ENCODE data around the gene GNAO1. TPM values are rescaled to one million over a fixed set of nuclear protein-coding genes. Genes with fewer than 3 reads are reported as not detected.

Gene GNAO1
- polyA plus RNA-seq, 1 of the 3 experiments (the other 2 are of a cell fraction) = 0.30 TPM

DNA sequence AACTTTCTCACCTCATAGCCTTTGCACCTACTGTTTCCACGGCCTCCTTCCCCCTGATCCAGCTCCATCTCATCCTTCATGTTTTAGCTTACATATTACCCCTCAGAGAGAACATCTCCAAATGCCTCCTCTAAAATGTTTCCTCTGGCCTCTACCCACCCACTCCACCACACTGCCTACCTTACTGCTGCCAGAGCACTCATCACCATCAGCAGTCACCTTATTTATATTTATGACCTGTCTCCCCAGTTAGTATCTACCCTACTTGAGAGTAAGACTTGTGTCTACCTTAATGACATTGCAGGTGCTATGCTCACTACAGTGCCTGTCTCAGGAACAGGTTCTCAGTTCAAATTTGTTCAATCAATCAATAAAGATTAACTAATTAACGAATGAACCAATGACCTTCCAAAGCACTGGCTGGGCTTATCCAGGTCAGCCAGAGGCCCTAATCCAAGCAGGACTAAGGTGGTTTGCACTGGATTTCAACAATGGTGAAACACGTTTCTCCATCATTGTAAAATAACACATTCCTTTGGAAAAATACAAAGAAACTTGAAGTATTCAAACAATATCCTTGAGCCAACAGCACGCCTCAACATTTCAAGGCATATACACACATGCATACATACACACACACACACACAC lies 192.9 kb downstream of the GNAO1 start:
- POLR2A ChIA-PET = no interaction called here
- Histone ChIP-seq H3K27ac (ENCODE audit: low read depth in 2 of 2, low read length in 1 of 2) (no peak overlapping the region), H2AFZ (ENCODE audit: low read depth) (no peak overlapping the region), H3K79me2 (ENCODE audit: insufficient read depth) (no peaks in the 10 kb centered on the region; the same call in 1 of the 2 replicates), H3K4me1 (ENCODE audit: control insufficient read depth in 1 of 2, insufficient read depth in 2 of 2, low read depth in 1 of 2, low read length in 1 of 2) (no peaks in the 10 kb centered on the region), H3K4me2 (no peak overlapping the region), H3K9ac (no peak overlapping the region), H3K36me3 (replicated peaks in 1 of 2; ENCODE audit: control insufficient read depth in 1 of 2, insufficient read depth in 2 of 2, low read length in 1 of 2) (peaks cover 39 to 78% of the 10 kb centered on the region in 2 experiments), H3K27me3 (ENCODE audit: insufficient read depth) (no peaks in the 10 kb centered on the region), H3F3A (replicated peaks; ENCODE audit: insufficient read depth) (no peaks in the 10 kb centered on the region), H3K9me3 (no peaks in the 10 kb centered on the region), H4K20me1 (ENCODE audit: insufficient read depth) (no peaks in the 10 kb centered on the region), H3K9me2 (no peaks in the 10 kb centered on the region), H3K4me3 (ENCODE audit: low read depth in 2 of 2, low read length in 1 of 2) (no peak overlapping the region)
- TF ChIP-seq NRF1 (IDR thresholded peaks at IDR 0.05; ENCODE audit: low read depth, low read length) = no peak
- no peak for TF ChIP-seq ZBTB33 (IDR thresholded peaks at IDR 0.05; ENCODE audit: borderline replicate concordance, low read depth)
- TF ChIP-seq ELF1 (IDR thresholded peaks at IDR 0.05) = no peak
- TF ChIP-seq, protein P1, sequence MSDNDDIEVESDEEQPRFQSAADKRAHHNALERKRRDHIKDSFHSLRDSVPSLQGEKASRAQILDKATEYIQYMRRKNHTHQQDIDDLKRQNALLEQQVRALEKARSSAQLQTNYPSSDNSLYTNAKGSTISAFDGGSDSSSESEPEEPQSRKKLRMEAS (IDR thresholded peaks at IDR 0.05; ENCODE audit: low read depth) = no peak
- no peak for TF ChIP-seq RAD21 (IDR thresholded peaks at IDR 0.05; ENCODE audit: low read length)
- TF ChIP-seq GABPA (IDR thresholded peaks at IDR 0.05; ENCODE audit: low read depth) = no peak
- TF ChIP-seq YY1 (IDR thresholded peaks at IDR 0.05; ENCODE audit: low read depth) = no peak
- no peak for TF ChIP-seq RFX5 (IDR thresholded peaks at IDR 0.05; ENCODE audit: low read length)
- TF ChIP-seq, protein P2, sequence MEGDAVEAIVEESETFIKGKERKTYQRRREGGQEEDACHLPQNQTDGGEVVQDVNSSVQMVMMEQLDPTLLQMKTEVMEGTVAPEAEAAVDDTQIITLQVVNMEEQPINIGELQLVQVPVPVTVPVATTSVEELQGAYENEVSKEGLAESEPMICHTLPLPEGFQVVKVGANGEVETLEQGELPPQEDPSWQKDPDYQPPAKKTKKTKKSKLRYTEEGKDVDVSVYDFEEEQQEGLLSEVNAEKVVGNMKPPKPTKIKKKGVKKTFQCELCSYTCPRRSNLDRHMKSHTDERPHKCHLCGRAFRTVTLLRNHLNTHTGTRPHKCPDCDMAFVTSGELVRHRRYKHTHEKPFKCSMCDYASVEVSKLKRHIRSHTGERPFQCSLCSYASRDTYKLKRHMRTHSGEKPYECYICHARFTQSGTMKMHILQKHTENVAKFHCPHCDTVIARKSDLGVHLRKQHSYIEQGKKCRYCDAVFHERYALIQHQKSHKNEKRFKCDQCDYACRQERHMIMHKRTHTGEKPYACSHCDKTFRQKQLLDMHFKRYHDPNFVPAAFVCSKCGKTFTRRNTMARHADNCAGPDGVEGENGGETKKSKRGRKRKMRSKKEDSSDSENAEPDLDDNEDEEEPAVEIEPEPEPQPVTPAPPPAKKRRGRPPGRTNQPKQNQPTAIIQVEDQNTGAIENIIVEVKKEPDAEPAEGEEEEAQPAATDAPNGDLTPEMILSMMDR (IDR thresholded peaks at IDR 0.05) = no peak
- no peak for TF ChIP-seq MXI1 (IDR thresholded peaks at IDR 0.05; ENCODE audit: low read depth, low read length)
- no peak for TF ChIP-seq SMC3 (IDR thresholded peaks at IDR 0.05; ENCODE audit: low read depth, low read length)
- TF ChIP-seq FOSL2 (IDR thresholded peaks at IDR 0.05; ENCODE audit: borderline replicate concordance, low read depth) = no peak
- no peak for TF ChIP-seq MEF2A (IDR thresholded peaks at IDR 0.05; ENCODE audit: borderline replicate concordance, low read depth)
- no peak for TF ChIP-seq FOXM1 (IDR thresholded peaks at IDR 0.05; ENCODE audit: low read depth)
- TF ChIP-seq SIN3A (IDR thresholded peaks at IDR 0.05; ENCODE audit: borderline replicate concordance, low read depth, low read length) = no peak
- no peak for TF ChIP-seq FOXJ3 (CRISPR knock-in tag; IDR thresholded peaks at IDR 0.05)
- TF ChIP-seq POLR2AphosphoS5 (IDR thresholded peaks at IDR 0.05; ENCODE audit: low read depth, low read length) = no peak
- CTCF ChIA-PET = no interaction called here
- WGBS (ENCODE audit: low lambda C conversion rate) = 96% methylated on average over 4 of the region's 4 CpGs
- no peak for DNase-seq
